NCI-H2171 (cell line): ENCODE measurements around the gene TEX53.
A peak's percentile ranks its signal among the peaks of the same experiment; 100 is the strongest.

Source experiments
- DNase-seq: peaks from one replicate; lab custom pipeline; 2025; lab: John Stamatoyannopoulos, UW

Gene TEX53

GRCh38 chr9:114657705-114658104, at the start of gene TEX53:
Gene TEX53 (minus strand): TSS chr9:114657805. CDS start chr9:114657774, 31 bp downstream.
- no peak for DNase-seq

- no peak for DNase-seq
Observed at GRCh38 chr9:114706711-114707110, 49.1 kb upstream of the TEX53 start.

DNA sequence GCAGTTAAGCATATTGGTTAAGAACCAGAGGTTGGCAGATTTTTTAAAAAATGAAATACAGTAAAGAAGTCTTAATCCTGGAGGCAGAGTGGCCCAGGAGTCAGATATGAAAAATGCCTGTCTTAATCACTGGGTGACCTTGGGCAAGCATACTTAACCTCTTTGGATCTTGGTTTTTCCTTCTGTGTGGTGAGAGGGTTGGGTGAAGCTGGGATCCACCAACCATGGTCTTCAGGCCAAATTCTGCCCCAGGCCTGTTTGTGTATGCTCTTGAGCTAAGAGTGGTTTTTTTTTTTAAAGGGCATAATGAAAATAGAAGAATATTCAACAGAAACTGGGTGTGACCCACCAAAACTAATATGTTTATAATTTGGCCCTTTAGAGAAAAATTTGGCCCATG, 44.4 kb upstream of the TEX53 start:
- DNase-seq = no peak

- DNase-seq = no peak
Observed at GRCh38 chr9:114697951-114698351, 40.3 kb upstream of the TEX53 start.

- DNase-seq = no peak
Observed at GRCh38 chr9:114696814-114697544, 39.4 kb upstream of the TEX53 start.

DNA sequence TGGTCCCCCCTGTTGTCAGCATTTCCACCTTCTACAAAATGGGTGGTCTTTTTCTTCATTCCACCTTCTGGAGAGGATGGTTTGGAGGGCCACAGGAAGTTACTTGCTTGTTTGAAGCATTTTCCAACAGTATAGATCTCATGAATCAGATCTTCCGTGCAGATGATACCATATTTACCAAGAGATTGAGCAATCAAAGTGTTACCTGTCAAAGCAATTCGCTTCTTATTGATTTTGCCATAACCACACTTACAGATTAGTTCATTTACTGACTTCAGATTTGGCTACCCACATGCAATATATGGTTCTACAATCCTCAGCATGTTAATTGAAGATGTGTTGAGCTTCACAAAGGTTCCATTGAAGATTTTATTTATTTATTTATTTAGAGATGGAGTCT, 38.3 kb upstream of the TEX53 start:
- no peak for DNase-seq

GRCh38 chr9:114694719-114695269, 37.2 kb upstream of the TEX53 start:
- no peak for DNase-seq

DNA sequence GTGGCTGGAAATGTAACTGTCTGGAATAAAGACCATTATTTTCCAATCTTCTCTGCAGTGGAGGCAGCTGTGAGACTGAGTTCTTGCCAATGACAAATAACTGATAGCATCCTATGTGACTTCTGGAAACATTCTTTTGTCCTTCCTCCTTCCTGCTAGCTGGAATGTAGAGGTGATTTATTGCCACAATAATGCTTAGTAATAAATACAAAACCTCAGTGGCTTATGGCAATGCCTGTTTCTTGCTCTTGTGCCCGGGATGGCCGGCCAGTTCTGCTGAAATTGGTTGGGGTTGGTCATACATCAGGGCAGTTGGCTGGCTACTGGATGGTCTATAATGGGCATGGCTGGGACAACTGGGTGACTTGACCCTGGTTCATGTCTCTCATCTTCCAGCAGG, 36.5 kb upstream of the TEX53 start:
- no peak for DNase-seq

- DNase-seq = no peak
Observed at GRCh38 chr9:114693248-114693855, 35.7 kb upstream of the TEX53 start.

DNA sequence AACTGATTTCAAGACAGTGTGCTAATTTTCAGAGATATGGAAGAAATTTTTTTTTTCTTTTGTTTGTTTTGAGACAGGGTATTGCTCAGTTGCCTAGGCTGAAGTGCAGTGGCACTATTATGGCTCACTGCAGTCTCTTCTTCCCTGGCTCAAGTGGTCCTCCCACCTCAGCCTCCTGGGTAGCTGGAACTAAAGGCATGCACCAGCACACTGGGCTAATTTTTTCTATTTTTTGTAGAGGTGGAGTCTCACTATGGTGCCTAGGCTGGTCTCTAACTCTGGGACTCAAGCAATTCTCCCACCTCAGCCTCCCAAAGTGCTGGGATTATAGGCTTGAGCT, 34.3 kb upstream of the TEX53 start:
- DNase-seq = no peak

GRCh38 chr9:114691046-114691955, 33.7 kb upstream of the TEX53 start:
- DNase-seq = no peak

GRCh38 chr9:114690308-114690707, 32.7 kb upstream of the TEX53 start:
- DNase-seq = no peak

- DNase-seq = no peak
Observed at GRCh38 chr9:114689813-114690212, 32.2 kb upstream of the TEX53 start.

DNA sequence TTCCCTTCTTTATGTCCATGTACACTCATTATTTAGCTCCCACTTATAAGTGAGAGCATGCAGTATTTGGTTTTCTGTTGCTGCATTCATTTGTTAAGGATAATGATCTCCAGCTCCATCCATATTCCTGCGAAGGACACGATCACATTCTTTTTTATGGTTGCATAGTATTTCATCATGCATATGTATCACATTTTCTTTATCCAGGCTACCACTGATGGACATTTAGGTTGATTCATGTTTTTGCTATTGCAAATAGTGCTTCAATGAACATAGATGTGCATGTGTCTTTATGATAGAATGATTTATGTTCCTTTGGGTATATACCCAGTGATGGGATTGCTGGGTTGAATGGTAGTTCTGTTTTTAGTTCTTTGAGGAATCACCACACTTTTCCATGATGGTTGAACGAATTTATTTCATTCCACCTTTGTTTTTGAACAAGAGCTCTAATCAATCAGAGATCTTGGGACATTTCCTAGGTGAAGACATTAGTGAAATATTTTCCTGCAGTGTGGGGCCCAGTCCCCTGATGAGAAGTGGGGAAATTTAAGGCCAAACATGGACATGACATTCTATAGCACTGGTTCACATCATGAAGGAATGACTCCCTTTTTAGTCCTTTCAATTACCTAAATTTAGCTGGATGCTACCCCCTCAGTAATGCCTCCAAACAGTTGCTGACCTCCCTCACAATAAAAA, 31.5 kb upstream of the TEX53 start:
- no peak for DNase-seq

DNA sequence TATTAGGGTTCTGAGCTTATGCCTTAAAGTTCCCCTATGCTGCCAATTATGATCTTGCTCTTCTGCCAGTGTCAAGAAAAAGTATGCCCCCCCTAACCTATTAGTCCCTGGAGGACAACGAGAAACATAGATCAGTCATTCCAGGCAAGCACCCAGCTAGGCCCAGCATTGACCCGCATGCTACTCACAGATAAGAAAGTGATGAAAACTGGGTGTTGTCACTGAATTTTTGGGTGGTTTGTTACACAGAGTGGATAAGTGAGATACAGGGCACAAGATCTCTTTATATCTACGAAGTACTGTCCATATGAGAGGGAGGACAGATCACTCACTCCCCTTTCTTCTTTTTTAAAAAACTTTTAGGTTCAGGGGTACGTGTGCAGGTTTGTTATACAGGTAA, 30.8 kb upstream of the TEX53 start:
- DNase-seq = no peak

DNA sequence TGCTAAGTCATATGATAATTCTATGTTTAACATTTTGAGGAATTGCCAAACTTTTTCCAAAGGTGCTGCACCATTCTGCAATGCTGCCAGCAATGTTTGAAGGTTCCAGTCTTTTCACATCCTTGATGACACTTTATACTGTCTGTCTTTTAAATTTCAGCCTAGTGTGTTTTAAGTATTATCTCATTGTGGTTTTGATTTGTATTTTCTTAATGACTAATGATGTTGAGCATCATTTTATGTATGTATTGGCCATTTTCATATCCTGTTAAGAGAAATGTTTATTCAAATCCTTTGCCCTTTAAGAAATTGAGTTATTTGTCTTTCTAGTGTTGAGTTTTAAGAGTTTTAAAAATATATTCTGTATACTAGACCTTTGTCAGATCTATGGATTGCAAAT, 29.4 kb upstream of the TEX53 start:
- no peak for DNase-seq

- no peak for DNase-seq
Observed at GRCh38 chr9:114685951-114686350, 28.3 kb upstream of the TEX53 start.

GRCh38 chr9:114684036-114684435, 26.4 kb upstream of the TEX53 start:
- no peak for DNase-seq

DNA sequence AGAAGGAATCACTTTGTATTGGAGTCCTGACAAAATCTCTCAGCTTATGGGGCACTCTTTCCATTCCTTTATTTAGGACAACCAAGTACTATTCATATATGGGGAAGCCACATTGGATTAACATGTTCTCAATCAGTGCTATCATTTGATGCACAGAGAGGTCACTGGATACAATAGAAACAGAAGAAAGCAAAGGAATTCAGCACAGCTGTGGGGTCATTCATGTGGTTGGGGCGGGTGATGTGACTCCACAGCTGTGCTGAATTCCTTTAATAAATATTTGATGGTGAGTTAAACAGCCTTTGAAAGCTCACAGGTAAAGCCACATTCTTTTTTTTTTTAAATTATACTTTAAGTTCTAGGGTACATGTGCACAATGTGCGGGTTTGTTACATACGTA, 25.2 kb upstream of the TEX53 start:
- DNase-seq = no peak

- DNase-seq = peak; percentile 26
Observed at GRCh38 chr9:114681594-114682332, 24.2 kb upstream of the TEX53 start, which contains the start of gene TEX48. Gene TEX48 (minus strand): TSS chr9:114682192. CDS start chr9:114671723, 10,469 bp downstream.
